H1 (cell line): Measurements from ENCODE around the gene HOXD11. TPM values are rescaled to one million over a fixed set of nuclear protein-coding genes. Genes with fewer than 3 reads are reported as not detected.

Experiments
- CTBP2 ChIP-seq: IDR thresholded peaks from 2 replicates; pipeline ENCODE4 v1.7.0; 2011; ENCODE audit warnings: borderline replicate concordance, mild to moderate bottlenecking, moderate library complexity, mixed read lengths, low read length; ENCODE audit not compliant: insufficient read depth, insufficient read length
- EZH2 ChIP-seq: fragments of 200-600 bp; sonication (generic); IDR thresholded peaks from 2 replicates; pipeline ENCODE4 v1.7.1; 2012; ENCODE audit warnings: low read depth, mild to moderate bottlenecking, moderate library complexity, low read length, inconsistent platforms; ENCODE audit not compliant: severe bottlenecking
- RNF2 ChIP-seq: fragments of 200-900, 300-1000 bp; sonication (generic); IDR thresholded peaks from 2 replicates; pipeline ENCODE4 v1.7.1; 2016; ENCODE audit warnings: borderline replicate concordance, low read depth, mild to moderate bottlenecking, antibody characterized with exemption, low read length; ENCODE audit not compliant: poor library complexity, severe bottlenecking; ENCODE audit errors: missing control alignments
- SUZ12 ChIP-seq: fragments of 200-600 bp; sonication (generic); IDR thresholded peaks from 2 replicates; pipeline ENCODE4 v1.6.1; 2012; ENCODE audit warnings: mild to moderate bottlenecking, inconsistent platforms, low read length, moderate library complexity, mixed read lengths
- YY1 ChIP-seq: IDR thresholded peaks from 2 replicates; pipeline ENCODE4 v1.6.1; 2011; ENCODE audit warnings: low read depth, mild to moderate bottlenecking, low read length
- polyA plus RNA-seq, 7 experiments: library from polyadenylated mRNA; depleted of rRNA in 3 of 7; stranded (reverse) in 5 of 7; unstranded in 2 of 7; fragments of >200 nt in 5 of 7; fragments of 200-250 nt in 2 of 7; gene quantifications; 1 replicate in 5 of 7; 2 replicates in 1 of 7; 4 replicates in 1 of 7; pipeline versions ENCODE4 v1.2.1 to v1.2.3, GENCODE V29; 2011 to 2013; ENCODE audit warnings: missing spikeins in 2 of 7, mixed read lengths in 2 of 7
- total RNA-seq: library from RNA; stranded (reverse); fragmentation: NEBNext Ultra II Directional; extraction: Animal tissue kit (Norgen Biotek cat#: 25700); gene quantifications from 2 replicates; pipeline ENCODE4 v1.2.1, GENCODE V29; 2021
- TF ChIP-seq, protein P1 (sequence below): fragments of 300-600 bp; sonication (generic); IDR thresholded peaks from 2 replicates; pipeline ENCODE4 v1.7.1; 2012; ENCODE audit warnings: low read length, moderate library complexity, mild to moderate bottlenecking, inconsistent platforms; ENCODE audit not compliant: insufficient replicate concordance
- TF ChIP-seq, protein P2 (sequence below): IDR thresholded peaks from 2 replicates; pipeline ENCODE4 v1.6.1; 2012; ENCODE audit warnings: low read length, inconsistent platforms

Gene HOXD11
- total and polyA plus RNA-seq, 2 of the 8 experiments (the other 6 are each of a cell fraction or from before 2014, with no cell fraction given), result not detected

DNA sequence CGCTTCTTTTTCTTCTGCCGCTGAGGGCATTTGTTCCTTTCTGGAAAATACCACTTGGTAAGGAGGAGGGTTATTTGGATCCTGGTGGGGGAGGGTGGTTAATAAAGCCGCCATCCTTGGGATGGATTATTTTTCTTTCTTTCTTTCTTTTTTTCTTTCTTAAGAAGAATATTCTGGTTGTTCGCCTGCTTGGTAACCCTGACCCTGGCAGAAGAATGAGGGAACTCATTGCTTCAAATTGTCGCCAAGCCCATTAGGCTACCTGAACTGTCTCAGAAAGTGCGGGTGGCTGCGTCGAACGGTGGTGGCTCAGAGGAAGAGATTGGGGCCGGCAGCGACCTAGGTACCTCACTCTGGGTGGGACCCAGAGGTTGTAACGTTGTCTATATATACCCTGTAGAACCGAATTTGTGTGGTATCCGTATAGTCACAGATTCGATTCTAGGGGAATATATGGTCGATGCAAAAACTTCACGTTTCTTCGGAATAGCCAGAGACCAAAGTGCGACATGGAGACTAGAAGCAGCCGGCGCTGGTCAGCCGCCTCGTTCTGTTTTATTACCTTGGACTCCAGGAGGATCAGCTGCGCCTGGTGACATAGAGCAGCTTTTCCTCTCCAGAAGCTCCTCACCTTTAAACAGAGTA is 43.0 kb downstream of the HOXD11 start (continued):
- TF ChIP-seq, protein P1, sequence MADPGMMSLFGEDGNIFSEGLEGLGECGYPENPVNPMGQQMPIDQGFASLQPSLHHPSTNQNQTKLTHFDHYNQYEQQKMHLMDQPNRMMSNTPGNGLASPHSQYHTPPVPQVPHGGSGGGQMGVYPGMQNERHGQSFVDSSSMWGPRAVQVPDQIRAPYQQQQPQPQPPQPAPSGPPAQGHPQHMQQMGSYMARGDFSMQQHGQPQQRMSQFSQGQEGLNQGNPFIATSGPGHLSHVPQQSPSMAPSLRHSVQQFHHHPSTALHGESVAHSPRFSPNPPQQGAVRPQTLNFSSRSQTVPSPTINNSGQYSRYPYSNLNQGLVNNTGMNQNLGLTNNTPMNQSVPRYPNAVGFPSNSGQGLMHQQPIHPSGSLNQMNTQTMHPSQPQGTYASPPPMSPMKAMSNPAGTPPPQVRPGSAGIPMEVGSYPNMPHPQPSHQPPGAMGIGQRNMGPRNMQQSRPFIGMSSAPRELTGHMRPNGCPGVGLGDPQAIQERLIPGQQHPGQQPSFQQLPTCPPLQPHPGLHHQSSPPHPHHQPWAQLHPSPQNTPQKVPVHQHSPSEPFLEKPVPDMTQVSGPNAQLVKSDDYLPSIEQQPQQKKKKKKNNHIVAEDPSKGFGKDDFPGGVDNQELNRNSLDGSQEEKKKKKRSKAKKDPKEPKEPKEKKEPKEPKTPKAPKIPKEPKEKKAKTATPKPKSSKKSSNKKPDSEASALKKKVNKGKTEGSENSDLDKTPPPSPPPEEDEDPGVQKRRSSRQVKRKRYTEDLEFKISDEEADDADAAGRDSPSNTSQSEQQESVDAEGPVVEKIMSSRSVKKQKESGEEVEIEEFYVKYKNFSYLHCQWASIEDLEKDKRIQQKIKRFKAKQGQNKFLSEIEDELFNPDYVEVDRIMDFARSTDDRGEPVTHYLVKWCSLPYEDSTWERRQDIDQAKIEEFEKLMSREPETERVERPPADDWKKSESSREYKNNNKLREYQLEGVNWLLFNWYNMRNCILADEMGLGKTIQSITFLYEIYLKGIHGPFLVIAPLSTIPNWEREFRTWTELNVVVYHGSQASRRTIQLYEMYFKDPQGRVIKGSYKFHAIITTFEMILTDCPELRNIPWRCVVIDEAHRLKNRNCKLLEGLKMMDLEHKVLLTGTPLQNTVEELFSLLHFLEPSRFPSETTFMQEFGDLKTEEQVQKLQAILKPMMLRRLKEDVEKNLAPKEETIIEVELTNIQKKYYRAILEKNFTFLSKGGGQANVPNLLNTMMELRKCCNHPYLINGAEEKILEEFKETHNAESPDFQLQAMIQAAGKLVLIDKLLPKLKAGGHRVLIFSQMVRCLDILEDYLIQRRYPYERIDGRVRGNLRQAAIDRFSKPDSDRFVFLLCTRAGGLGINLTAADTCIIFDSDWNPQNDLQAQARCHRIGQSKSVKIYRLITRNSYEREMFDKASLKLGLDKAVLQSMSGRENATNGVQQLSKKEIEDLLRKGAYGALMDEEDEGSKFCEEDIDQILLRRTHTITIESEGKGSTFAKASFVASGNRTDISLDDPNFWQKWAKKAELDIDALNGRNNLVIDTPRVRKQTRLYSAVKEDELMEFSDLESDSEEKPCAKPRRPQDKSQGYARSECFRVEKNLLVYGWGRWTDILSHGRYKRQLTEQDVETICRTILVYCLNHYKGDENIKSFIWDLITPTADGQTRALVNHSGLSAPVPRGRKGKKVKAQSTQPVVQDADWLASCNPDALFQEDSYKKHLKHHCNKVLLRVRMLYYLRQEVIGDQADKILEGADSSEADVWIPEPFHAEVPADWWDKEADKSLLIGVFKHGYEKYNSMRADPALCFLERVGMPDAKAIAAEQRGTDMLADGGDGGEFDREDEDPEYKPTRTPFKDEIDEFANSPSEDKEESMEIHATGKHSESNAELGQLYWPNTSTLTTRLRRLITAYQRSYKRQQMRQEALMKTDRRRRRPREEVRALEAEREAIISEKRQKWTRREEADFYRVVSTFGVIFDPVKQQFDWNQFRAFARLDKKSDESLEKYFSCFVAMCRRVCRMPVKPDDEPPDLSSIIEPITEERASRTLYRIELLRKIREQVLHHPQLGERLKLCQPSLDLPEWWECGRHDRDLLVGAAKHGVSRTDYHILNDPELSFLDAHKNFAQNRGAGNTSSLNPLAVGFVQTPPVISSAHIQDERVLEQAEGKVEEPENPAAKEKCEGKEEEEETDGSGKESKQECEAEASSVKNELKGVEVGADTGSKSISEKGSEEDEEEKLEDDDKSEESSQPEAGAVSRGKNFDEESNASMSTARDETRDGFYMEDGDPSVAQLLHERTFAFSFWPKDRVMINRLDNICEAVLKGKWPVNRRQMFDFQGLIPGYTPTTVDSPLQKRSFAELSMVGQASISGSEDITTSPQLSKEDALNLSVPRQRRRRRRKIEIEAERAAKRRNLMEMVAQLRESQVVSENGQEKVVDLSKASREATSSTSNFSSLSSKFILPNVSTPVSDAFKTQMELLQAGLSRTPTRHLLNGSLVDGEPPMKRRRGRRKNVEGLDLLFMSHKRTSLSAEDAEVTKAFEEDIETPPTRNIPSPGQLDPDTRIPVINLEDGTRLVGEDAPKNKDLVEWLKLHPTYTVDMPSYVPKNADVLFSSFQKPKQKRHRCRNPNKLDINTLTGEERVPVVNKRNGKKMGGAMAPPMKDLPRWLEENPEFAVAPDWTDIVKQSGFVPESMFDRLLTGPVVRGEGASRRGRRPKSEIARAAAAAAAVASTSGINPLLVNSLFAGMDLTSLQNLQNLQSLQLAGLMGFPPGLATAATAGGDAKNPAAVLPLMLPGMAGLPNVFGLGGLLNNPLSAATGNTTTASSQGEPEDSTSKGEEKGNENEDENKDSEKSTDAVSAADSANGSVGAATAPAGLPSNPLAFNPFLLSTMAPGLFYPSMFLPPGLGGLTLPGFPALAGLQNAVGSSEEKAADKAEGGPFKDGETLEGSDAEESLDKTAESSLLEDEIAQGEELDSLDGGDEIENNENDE, result no peak
- TF ChIP-seq SUZ12 (peak; percentile 92), RNF2 (peak; percentile 27), EZH2 (peak; percentile 81), YY1 (no peak), CTBP2 (no peak)
- TF ChIP-seq, protein P2, sequence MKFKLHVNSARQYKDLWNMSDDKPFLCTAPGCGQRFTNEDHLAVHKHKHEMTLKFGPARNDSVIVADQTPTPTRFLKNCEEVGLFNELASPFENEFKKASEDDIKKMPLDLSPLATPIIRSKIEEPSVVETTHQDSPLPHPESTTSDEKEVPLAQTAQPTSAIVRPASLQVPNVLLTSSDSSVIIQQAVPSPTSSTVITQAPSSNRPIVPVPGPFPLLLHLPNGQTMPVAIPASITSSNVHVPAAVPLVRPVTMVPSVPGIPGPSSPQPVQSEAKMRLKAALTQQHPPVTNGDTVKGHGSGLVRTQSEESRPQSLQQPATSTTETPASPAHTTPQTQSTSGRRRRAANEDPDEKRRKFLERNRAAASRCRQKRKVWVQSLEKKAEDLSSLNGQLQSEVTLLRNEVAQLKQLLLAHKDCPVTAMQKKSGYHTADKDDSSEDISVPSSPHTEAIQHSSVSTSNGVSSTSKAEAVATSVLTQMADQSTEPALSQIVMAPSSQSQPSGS, result no peak
